GM03348 (cell line): ENCODE measurements around the gene PTPRT.

Experiments
- DNase-seq: peaks from one replicate; pipeline ENCODE4 v3.0.0; 2012; ENCODE audit warnings: low spot score

PTPRT gene

DNA sequence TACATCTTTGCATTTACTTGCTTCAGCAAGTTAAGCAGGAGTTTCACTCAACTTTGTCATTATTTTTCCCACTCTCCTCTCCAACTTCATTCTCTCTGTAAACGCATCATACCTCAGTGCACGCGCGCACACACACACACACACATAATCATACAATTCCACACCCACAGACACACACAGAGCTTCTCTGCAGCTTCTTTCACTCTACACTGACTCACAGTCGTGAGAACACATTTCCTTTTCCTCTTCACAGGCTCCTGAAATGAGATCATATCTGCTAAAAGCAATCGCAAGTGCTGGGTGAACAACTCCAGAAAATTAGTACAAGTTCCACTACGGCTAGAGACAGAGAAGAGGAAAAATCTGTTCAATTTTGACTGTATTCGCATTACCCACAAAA is 215.4 kb downstream of the PTPRT start:
- DNase-seq, result no peak

DNA sequence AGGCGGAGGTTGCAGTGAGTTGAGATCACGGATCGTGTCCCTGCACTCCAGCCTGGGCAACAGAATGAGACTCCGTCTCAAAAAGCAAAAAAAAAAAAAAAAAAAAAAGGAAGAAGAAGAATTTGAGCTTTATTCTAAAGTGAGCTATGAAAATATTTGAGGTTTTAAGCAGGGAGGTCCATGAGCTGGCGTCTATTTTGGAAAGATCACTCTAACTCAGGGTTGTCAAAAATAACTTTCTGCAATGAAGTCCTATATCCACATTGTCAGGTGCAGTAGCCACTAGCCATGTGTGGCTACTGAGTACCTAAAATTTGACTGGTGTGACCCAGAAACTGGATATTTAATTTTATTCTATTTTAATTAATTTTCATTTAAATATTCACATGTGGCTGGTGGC is 217.1 kb downstream of the PTPRT start:
- DNase-seq, result no peak

DNA sequence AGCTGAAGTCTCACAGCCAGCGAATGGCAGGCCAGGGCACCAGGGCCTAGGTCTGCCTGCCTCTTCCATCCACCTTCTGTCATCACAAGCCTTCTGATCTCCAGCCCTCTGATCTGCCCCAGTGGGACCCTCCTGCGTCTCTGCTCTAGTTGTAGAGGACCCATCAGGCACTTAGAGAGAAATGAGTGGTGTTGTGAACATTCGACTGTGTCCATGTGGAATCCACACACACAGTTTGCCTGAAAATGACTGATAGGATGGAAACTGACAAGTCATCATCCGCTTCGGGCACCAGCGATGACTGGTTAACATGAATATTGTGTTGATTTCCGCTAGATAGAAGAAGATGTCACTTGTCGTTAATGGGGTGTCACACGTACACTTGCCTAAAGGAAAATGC is 221.0 kb downstream of the PTPRT start:
- no peak for DNase-seq

DNA sequence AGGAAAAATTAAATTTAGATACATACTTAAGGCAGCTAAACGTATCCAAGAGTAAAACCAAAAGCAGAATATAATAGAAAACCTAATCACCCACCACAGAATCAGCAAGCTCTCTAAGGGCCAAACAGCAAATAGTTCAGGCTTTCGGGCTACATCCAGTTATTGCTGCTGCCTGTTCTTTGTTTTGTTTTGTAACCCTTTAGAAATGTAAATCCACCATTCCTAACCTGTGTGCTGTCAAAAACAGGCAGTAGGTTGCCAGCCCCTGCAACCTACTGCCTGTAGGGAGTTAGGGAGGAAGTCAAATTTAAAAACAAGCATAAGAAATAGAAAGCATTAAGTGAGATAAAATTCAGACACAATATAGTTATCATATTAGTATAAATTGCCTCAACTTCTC is 225.9 kb downstream of the PTPRT start:
- no peak for DNase-seq

DNA sequence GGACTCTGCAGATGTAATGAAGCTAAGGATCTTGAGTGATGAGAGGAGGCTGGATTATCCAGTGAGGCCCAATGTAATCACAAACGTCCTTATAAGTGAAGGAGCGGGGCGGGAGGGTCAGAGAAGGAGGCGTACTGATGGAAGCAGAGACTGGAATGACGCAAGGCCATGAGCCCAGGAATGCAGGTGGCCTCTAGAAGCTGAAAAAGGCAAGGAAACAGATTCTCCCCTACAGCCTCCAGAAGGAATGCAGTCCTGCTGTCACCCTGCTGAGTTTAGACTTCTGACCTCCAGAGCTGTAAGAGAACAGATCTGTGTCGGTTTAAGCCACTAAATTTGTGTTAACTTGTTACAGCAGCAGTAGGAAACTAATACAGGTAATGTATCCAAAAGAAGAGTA is 227.9 kb downstream of the PTPRT start:
- no peak for DNase-seq

DNA sequence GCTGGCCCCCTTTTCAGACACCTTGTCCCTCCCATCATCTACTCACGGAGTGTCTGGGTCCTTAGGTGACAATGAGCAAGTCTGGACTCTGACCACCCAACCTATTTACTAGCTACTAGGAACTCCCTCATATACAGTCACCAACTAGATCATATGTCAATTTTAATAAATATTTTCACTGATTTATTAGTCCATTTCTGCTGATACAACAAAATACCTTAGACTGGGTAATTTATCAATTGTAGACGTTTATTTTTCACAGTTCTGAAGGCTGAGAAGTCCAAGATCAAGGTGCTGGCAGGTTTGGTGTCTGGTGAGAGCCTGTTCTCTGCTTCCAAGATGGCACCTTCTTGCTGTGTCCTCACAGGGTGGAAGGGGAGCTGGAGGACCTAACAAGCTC is 229.7 kb downstream of the PTPRT start:
- DNase-seq, result no peak

DNA sequence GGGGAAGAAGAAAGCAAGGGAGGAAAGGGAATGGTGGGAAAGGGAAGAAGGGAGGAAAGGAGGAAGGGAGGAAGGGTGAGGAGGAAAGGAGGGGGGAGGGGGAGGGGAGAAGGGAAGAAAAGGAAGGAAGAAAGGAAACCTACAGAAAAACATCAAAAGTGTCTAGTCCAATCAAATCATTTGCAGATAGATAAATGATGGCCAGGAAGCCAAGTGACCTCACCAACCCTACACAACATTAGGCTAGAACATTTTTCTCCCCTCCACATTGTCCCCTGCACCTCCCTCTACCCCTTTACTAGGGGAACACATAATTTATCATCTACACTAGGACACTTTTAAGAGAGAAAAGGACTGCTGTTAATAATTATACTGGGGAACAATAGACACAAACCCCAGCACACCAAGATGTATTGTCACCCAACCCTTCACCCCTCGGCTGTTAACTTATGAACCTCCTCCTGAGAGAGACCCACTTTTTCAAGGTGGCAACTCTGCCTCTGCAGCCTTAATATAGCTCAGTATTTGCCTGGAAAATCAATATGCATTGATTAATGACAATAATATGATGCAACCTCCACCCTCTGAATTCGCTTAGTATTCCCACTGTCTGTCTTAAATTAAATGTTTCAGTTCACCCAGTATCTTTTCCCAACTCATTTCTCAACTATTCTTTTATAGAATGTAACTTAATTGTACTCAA is 231.2 kb downstream of the PTPRT start:
- no peak for DNase-seq

DNA sequence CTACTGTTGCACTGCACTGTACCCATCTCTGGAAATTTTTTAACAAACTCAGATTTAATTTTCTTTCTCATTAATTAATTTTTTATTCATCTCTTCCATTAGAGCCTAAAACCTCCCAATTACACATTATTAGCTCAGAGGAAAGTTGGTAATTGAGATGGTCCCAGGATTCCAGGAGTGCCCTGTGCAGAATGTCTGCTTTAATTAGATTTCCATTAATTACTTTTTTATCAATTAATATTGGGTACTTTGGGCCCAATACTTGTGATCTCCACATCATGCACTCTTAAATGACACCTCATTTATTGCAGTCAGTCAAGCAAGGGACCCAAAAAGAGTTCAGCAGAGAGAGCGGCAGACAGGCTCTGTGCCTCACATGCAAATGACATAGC is 232.0 kb downstream of the PTPRT start:
- DNase-seq, result no peak

DNA sequence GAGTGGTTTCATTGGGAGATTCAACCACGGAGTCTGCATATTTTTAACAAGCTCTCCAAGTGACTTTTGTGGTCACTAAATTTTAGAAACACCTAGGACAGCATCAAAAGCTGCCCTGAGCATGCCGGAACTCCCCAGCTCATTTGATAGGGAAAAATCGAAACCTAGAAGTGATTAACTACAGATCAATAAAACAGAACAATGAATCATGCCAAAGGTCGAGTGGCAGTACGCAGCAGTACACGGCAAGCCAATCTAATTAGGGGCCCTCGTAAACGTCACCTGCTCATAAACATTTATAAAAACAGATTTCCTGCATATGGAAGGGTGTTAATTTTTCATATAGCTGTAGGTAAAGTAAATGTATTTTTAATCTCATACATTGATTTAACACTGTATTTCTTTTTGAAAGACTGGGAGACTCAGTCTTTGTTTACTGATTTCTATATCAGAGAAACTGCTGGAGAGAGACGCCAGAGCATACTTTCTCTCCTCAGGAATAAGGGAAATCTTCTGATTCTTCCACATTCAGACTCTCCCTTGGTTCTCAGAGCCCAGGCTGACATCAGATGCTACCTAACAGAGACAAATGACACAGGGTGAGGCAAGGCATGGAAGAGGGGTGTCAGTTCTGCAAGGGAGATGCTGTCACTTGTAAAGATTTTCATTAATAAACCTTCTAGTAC is 232.5 kb downstream of the PTPRT start:
- DNase-seq, result no peak

DNA sequence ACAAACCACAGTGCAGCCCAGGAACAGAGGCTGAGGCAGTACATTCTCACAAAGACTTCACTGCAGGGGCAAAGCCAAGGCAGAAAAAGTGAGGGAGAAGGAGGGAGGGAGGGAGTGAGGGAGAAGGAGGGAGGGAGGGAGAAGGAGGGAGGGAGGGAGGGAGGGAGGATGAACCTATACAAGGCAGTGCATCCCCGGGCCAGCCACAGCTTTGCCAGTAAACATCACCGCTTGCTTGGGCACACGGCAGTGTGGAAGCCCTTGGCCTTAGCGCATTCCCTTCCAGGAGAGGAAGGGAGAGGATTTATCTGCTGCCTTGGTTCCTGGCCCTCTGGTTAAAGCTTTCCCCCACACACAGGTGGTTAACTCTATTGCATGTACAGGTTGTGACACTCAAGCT is 234.0 kb downstream of the PTPRT start:
- no peak for DNase-seq

DNA sequence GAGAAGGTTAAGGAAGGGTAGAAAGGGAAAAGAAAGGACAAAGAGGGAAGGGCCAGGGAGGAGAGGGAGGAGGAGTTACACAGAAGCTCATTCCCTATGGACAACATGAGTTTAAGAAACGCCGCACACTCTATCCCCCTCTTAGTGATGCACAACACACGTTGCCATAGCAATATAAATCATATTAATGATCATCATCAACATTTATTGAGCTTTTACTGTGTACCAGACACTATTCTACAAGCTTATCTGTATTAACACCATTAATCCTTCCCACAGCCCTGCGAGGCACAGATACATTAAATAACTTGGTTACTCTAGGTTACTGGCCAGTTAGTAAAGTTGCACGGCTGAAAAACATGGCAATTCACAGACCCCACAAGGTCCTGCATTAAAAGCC is 234.8 kb downstream of the PTPRT start:
- DNase-seq, result no peak

DNA sequence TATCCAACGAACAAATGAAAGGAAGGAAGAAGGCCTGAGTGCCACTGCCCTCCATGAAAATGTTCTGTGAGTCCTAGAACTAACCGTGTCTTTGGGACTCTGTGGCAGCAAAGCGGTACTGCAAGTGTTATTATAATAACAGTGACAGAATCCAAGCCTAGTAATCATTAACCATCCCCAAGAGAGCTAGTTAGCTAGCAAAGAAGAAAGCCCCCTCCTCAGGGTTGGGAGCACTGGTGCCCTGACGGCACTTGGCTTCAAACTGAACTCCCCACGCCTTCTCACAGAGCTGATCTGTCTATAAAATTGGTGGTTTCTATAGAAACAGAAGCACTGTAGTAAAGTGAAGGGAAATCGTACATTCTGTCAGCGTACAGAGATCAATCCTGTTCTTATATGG is 239.8 kb downstream of the PTPRT start:
- DNase-seq, result no peak

DNA sequence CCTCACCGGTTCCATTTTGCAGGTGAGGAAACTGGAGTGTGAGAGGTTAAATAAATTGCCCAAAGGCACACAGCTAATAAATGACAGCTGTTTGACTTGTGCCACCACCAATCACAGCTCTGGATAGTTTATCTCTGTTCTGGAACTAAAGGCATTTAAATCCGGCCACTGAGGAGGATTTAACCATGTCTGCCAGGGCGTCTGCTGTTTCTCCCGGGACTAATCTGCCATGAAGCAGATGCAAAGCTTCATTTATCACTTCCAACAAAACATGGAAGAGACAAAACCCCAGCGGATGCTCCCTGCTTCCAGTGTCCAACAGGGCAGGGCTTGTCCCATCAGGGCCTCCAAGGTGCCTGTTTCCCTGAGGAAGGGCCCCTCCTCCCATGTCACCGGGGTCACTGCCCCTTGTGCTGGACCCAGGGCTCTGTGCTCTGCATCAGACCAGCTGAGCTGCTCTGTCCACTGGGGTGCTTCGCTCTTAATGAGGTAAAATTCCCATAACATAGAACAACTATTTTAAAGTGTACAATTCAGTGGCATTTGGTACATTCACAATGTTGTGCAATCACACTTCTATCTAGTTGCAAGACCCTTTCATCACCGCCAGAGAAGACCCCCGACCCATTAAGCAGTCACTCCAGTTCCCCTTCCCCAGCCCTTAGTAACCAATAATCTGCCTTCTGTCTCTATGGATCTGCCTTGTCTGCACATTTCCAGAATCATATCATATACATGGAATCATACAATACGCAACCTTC is 244.3 kb downstream of the PTPRT start:
- DNase-seq, result no peak

DNA sequence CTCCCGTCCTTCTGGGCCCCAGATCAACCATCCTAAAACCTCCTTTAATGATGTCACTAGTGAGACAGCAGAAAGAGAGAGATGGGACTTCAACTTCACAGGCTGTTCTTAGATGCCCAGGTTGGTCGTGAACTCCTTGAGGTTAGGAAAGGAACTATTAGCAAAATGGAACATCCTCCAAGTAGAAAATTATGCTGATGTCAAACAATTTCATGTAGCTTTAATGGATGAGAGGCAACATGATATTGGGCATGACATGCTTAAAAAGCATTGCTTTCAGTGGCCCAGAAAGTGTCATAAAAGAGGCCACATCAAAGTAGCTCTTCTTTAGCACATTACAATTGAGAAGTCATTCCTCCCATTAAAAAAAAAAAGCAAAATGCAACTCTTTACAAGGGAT is 248.1 kb downstream of the PTPRT start:
- no peak for DNase-seq

DNA sequence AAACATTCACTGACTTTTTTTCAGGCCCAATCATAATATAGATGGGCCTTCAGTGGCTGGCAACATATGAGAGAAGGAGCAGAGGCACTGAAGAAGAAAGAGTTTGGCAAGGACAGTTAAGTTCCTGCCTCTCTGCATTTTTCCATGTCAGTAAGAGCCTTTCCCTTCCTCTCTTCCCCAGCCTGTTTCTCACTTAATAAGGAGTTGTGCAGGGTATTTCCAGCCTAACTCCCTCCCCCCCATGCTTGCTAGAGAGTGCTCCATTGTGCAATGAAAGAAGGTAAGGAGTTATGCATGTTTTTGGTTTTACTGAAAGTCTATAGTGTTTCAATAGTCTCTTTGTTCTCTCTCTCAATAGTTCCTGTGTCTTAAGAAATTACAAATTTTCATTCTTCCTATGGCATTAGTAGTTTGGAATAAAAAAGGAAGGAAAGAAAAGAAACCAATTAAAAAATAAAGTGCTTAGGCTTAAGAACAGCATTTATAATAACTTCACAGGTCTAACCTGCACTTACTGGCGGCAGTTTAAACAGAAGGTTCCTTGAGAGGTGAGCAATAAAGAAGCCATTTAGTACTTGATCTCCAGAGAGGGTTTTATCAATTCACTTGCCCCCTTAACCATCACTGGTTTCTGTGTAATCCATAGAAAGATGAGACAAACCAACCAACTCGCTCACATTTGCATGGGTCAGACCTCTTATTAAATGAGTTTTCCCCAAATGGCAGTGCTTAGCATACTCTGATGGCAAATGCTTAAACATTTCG is 251.1 kb downstream of the PTPRT start:
- DNase-seq, result no peak

DNA sequence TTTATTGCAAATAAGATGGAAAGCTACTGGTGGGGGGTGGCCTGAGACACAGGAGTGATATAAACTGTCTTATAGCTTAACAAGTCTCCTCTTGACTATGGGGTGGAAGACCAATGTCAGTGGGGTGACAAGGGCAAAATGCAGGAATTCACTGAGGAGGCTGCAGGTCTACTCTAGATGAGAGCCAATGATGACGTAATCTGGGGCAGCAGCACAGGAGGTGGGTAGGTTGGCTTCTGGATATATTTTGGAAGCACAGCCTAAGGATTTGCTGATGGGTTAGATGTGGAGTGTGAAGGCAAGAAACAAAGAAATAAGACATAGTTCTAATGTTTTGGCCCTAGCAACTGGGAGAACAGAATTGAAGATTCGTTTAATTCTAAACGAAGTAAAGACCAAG is 253.2 kb downstream of the PTPRT start:
- no peak for DNase-seq

DNA sequence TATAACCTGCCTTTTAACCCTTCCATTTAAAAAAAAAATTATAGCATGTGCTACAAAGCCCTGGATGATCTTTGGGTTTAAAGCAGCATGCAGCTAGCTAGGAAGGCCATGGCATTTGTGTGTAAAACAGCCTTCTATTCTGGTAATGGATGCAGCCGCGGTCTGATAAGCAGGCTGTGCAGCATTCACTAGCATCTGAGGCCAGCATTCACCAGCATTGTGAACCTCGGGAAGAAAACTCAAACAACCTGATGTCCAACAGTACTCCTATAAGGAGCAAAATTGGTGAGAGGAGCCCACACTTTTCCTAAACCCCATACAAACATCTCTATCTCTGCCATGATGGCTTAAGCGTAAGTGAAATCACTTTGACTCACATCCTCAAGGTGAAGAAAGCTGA is 265.5 kb downstream of the PTPRT start:
- DNase-seq, result no peak

DNA sequence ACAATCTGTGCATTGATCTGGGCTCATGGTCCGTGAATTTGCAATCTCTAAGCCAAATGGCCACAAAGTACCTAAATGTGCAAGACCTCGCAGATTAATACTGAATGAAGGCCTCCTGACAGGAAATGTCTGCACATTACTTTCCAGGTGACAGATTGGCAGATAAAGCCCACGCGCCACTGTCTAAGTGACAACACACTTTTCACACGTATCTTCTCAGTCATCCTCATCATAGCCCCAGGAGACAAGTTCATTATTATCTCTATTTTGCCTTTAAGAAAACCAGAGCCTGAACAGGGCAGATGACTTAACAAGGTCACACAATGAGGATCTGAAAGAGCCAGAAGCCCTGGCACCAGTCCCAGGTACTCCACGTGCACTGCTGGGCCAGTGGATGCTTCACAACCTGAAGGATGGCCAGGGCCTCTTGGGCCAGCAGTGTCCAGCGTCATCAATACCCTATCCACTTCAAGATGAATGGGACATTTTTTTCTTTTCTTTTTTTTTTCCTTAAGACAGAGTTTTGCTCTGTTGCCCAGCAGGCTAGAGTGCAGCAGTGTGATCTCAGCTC is 266.3 kb downstream of the PTPRT start:
- no peak for DNase-seq

DNA sequence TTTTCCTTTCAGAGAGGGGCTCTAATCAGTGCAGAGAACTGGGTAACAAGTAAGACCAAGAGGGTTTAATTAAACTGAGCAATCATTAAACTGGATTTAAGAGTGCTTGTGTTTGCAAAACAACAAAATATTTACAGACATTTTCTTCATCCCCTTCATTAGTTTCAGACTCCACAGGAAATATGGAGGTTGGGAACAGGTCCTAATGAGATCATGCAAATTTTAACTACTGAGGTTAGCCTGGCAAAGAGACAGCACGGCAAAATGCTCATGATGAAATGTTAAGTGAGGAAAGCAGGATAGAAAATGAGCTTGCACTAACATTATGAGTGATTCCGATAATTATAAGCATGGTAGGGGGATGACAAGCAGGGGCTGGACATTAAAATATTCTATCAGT is 268.9 kb downstream of the PTPRT start:
- no peak for DNase-seq

DNA sequence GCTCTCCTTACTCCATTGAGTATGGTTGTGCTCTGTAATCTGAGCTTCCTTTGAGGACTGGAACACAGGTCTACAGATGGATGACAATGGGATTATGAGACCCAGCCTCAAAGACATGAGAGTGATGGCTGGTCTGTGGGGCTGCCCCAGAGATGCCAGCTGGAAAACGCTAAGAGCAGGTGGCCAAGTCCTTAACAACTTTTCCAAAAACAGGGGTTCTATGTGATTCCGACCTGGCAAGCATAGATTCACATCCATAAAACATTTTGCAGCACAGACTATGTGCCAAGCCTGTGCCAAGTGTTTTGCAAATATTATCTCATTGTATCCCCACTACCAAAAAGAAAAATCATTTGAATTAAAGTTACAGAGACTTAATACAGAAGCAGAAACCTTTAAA is 270.4 kb downstream of the PTPRT start:
- no peak for DNase-seq

DNA sequence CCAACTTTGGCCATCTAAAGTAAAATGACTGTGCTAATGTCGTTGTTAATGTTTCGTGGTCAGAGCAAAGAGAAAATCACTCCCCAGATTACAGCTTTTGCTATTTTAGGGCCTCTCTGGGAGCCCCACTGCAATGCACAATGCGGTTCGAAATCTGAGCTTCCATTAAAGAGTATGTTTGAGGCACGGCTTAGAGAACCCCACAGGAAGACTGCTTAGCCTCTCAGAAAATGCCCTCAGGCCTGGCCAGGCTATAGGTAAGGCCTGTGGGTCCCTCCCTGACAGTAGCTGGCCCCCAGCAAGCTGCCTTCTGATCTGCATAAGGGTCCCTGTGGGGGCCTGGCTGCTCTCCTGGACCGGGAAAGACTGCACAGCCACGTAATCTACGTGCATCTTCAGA is 274.6 kb downstream of the PTPRT start:
- DNase-seq, result no peak

DNA sequence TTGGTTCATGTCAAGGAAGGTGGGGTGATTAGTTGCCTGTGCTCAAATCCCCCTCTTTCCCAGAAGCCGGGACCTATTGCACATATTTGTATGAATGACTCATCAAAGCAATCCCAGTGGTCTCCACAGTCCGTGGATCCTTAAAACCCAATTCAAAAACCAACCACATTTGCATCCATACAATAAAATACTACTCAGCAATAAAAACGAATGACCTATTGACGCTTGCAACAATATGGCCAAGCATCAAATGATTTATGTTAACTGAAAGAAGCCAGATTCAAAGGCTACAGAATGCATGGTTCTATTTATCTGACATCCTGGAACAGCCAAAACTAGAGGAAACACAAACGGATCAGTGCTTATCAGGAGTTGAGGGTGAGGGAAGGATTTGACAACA is 275.4 kb downstream of the PTPRT start:
- DNase-seq, result no peak
